Spinal cord (tissue), 10 donors: Measurements from ENCODE around the gene HTR3E. TPM values are rescaled to one million over a fixed set of nuclear protein-coding genes. Genes with fewer than 3 reads are reported as not detected.

Source experiments
- DNase-seq, 6 donors: peaks; one replicate each; pipeline versions ENCODE4 v3.0.0 to v3.0.0-alpha.2; 2013 to 2015; ENCODE audit warnings: low spot score in 6 of 6, low read depth in 4 of 6
- H3K27ac ChIP-seq: one replicate; pipeline ENCODE4 v1.5.1; 2013; ENCODE audit warnings: low read depth, low read length, control low read depth
- H3K27me3 ChIP-seq: one replicate; pipeline ENCODE4 v1.6.1; 2013; ENCODE audit warnings: low read length; ENCODE audit not compliant: control insufficient read depth, insufficient read depth
- H3K36me3 ChIP-seq: one replicate; pipeline ENCODE4 v1.6.1; 2013; ENCODE audit warnings: low read length; ENCODE audit not compliant: control insufficient read depth, insufficient read depth
- H3K4me1 ChIP-seq: one replicate; pipeline ENCODE4 v1.6.1; 2013; ENCODE audit warnings: low read length; ENCODE audit not compliant: control insufficient read depth, insufficient read depth
- H3K4me3 ChIP-seq: one replicate; pipeline ENCODE4 v1.5.1; 2013; ENCODE audit warnings: low read depth, low read length, control low read depth
- H3K9me3 ChIP-seq: one replicate; pipeline ENCODE4 v1.6.1; 2013; ENCODE audit warnings: low read length; ENCODE audit not compliant: control insufficient read depth, insufficient read depth
- WGBS: methylation state at CpG from one replicate; pipeline ENCODE4 v1.1.5; 2013; ENCODE audit warnings: missing lambda C conversion rate; ENCODE audit not compliant: insufficient coverage; 5-methylcytosine and 5-hydroxymethylcytosine counted together
- polyA plus RNA-seq, 2 donors: library from polyadenylated mRNA; unstranded; fragments of 120-200 nt; gene quantifications; one replicate each; pipeline ENCODE4 v1.2.1, GENCODE V29; 2013; ENCODE audit not compliant: insufficient read length in 2 of 2
- total RNA-seq, 2 donors: library from RNA; depleted of rRNA in 1 of 2; stranded (reverse); fragments of 120-200 nt in 1 of 2; fragments of >200 nt in 1 of 2; gene quantifications; one replicate each; pipeline versions ENCODE4 v1.2.3 to v1.2.4, GENCODE V29; 2013 to 2014
- donor health status: healthy.

The HTR3E gene
- total and polyA plus RNA-seq, 4 donors, result not detected

- DNase-seq, result no peak
These were observed 23.2 kb upstream of the HTR3E start for GRCh38 chr3:184073621-184074020.

GRCh38 chr3:184075901-184076300 is 21.0 kb upstream of the HTR3E start:
- Histone ChIP-seq H3K4me1 (no peaks in the 10 kb centered on the region), H3K9me3 (no peaks in the 10 kb centered on the region), H3K36me3 (no peaks in the 10 kb centered on the region), H3K4me3 (no peak overlapping the region), H3K27ac (no peak overlapping the region), H3K27me3 (no peaks in the 10 kb centered on the region)
- DNase-seq, result no peak
- 84% methylated on average over 3 of the region's 6 CpGs for WGBS

More at GRCh38 chr3:184073621-184074020, 23.2 kb upstream of the HTR3E start:
- H3K4me3 ChIP-seq, result no peak overlapping the region
- no peaks in the 10 kb centered on the region for H3K9me3 ChIP-seq
- H3K27me3 ChIP-seq, result no peaks in the 10 kb centered on the region
- WGBS, result 79% methylated on average over 2 of the region's 4 CpGs
- no peaks in the 10 kb centered on the region for H3K36me3 ChIP-seq
- no peaks in the 10 kb centered on the region for H3K4me1 ChIP-seq
- no peak overlapping the region for H3K27ac ChIP-seq

- Histone ChIP-seq H3K4me1 (no peaks in the 10 kb centered on the region), H3K27ac (no peak overlapping the region), H3K9me3 (no peaks in the 10 kb centered on the region), H3K4me3 (no peak overlapping the region), H3K36me3 (no peaks in the 10 kb centered on the region), H3K27me3 (no peaks in the 10 kb centered on the region)
- 57% methylated on average over 5 of the region's 5 CpGs for WGBS
- DNase-seq, result no peak
These were observed 19.0 kb upstream of the HTR3E start for GRCh38 chr3:184077881-184078280.

- no peaks in the 10 kb centered on the region for H3K4me1 ChIP-seq
- DNase-seq, result no peak
- no peaks in the 10 kb centered on the region for H3K36me3 ChIP-seq
- H3K4me3 ChIP-seq, result no peak overlapping the region
- H3K27me3 ChIP-seq, result no peaks in the 10 kb centered on the region
- no peaks in the 10 kb centered on the region for H3K9me3 ChIP-seq
- H3K27ac ChIP-seq, result no peak overlapping the region
- WGBS, result no CpG with 5 or more reads among the region's 3 CpGs
These were observed 18.0 kb upstream of the HTR3E start for GRCh38 chr3:184078851-184079250.

GRCh38 chr3:184081116-184081830 is 15.6 kb upstream of the HTR3E start:
- H3K36me3 ChIP-seq, result no peaks in the 10 kb centered on the region
- H3K4me1 ChIP-seq, result no peaks in the 10 kb centered on the region
- no peak overlapping the region for H3K27ac ChIP-seq
- H3K4me3 ChIP-seq, result no peak overlapping the region
- DNase-seq, result no peak
- H3K27me3 ChIP-seq, result no peaks in the 10 kb centered on the region
- WGBS, result 92% methylated on average over 16 of the region's 16 CpGs
- H3K9me3 ChIP-seq, result no peaks in the 10 kb centered on the region

- no peak for DNase-seq
- H3K36me3 ChIP-seq, result no peaks in the 10 kb centered on the region
- no peak overlapping the region for H3K27ac ChIP-seq
- 92% methylated on average over 10 of the region's 10 CpGs for WGBS
- no peaks in the 10 kb centered on the region for H3K27me3 ChIP-seq
- no peaks in the 10 kb centered on the region for H3K9me3 ChIP-seq
- no peaks in the 10 kb centered on the region for H3K4me1 ChIP-seq
- no peak overlapping the region for H3K4me3 ChIP-seq
These were observed 14.8 kb upstream of the HTR3E start for GRCh38 chr3:184082034-184082433.

GRCh38 chr3:184082465-184082864 is 14.4 kb upstream of the HTR3E start:
- Histone ChIP-seq H3K27ac (no peak overlapping the region), H3K36me3 (no peaks in the 10 kb centered on the region), H3K4me1 (no peaks in the 10 kb centered on the region), H3K4me3 (no peak overlapping the region), H3K27me3 (no peaks in the 10 kb centered on the region), H3K9me3 (no peaks in the 10 kb centered on the region)
- 70% methylated on average over 2 of the region's 2 CpGs for WGBS
- no peak for DNase-seq

GRCh38 chr3:184085389-184085852 is 11.4 kb upstream of the HTR3E start:
- Histone ChIP-seq H3K4me1 (no peaks in the 10 kb centered on the region), H3K36me3 (no peaks in the 10 kb centered on the region), H3K9me3 (no peaks in the 10 kb centered on the region), H3K27me3 (no peaks in the 10 kb centered on the region), H3K27ac (no peak overlapping the region), H3K4me3 (no peak overlapping the region)
- no peak for DNase-seq
- 61% methylated on average over 3 of the region's 3 CpGs for WGBS

GRCh38 chr3:184092199-184092598 is 4.7 kb upstream of the HTR3E start:
- no peak overlapping the region for H3K4me3 ChIP-seq
- WGBS, result 94% methylated on average over 3 of the region's 3 CpGs
- H3K4me1 ChIP-seq, result no peaks in the 10 kb centered on the region
- DNase-seq, result no peak
- no peak overlapping the region for H3K27ac ChIP-seq
- H3K36me3 ChIP-seq, result no peaks in the 10 kb centered on the region
- H3K27me3 ChIP-seq, result no peaks in the 10 kb centered on the region
- H3K9me3 ChIP-seq, result peaks cover 6% of the 10 kb centered on the region

GRCh38 chr3:184097556-184097955 is 692 bp downstream of the HTR3E start:
- no peak overlapping the region for H3K4me3 ChIP-seq
- peaks cover under 1% of the 10 kb centered on the region for H3K9me3 ChIP-seq
- DNase-seq, result no peak
- 90% methylated on average over 4 of the region's 6 CpGs for WGBS
- no peaks in the 10 kb centered on the region for H3K27me3 ChIP-seq
- H3K4me1 ChIP-seq, result no peaks in the 10 kb centered on the region
- H3K27ac ChIP-seq, result no peak overlapping the region
- H3K36me3 ChIP-seq, result no peaks in the 10 kb centered on the region
